NCI-H510A (cell line): ENCODE measurements around the gene SOX6.

Experiments
- DNase-seq: peaks from one replicate; lab custom pipeline; 2025; lab: John Stamatoyannopoulos, UW

SOX6 gene

GRCh38 chr11:16276251-16276650 lies 80.1 kb downstream of the SOX6 start:
- no peak for DNase-seq

- no peak for DNase-seq
Observed at GRCh38 chr11:16271258-16271657, 85.1 kb downstream of the SOX6 start.

GRCh38 chr11:16266021-16266420 lies 90.3 kb downstream of the SOX6 start:
- no peak for DNase-seq

- no peak for DNase-seq
Observed at GRCh38 chr11:16265022-16265421, 91.3 kb downstream of the SOX6 start.

- DNase-seq, result no peak
Observed at GRCh38 chr11:16262645-16262955, 93.7 kb downstream of the SOX6 start.

- no peak for DNase-seq
Observed at GRCh38 chr11:16261836-16262644, 94.3 kb downstream of the SOX6 start.

- no peak for DNase-seq
Observed at GRCh38 chr11:16252373-16252772, 104.0 kb downstream of the SOX6 start.

GRCh38 chr11:16248248-16248647 lies 108.1 kb downstream of the SOX6 start:
- no peak for DNase-seq

- no peak for DNase-seq
Observed at GRCh38 chr11:16242806-16243205, 113.5 kb downstream of the SOX6 start.

- DNase-seq, result no peak
Observed at GRCh38 chr11:16240687-16241086, 115.7 kb downstream of the SOX6 start.

- no peak for DNase-seq
Observed at GRCh38 chr11:16239141-16240105, 116.9 kb downstream of the SOX6 start.

GRCh38 chr11:16226245-16226644 lies 130.1 kb downstream of the SOX6 start:
- peak; percentile 13 for DNase-seq

- DNase-seq, result no peak
Observed at GRCh38 chr11:16225623-16226022, 130.7 kb downstream of the SOX6 start.

- no peak for DNase-seq
Observed at GRCh38 chr11:16223558-16223957, 132.8 kb downstream of the SOX6 start.

- no peak for DNase-seq
Observed at GRCh38 chr11:16217631-16218030, 138.7 kb downstream of the SOX6 start.

- no peak for DNase-seq
Observed at GRCh38 chr11:16216831-16217230, 139.5 kb downstream of the SOX6 start.

GRCh38 chr11:16215352-16215751 lies 141.0 kb downstream of the SOX6 start:
- no peak for DNase-seq

GRCh38 chr11:16211407-16211806 lies 144.9 kb downstream of the SOX6 start:
- no peak for DNase-seq

GRCh38 chr11:16204261-16204660 lies 152.1 kb downstream of the SOX6 start:
- DNase-seq, result no peak

GRCh38 chr11:16195651-16196050 lies 160.7 kb downstream of the SOX6 start:
- DNase-seq, result no peak

GRCh38 chr11:16194566-16194965 lies 161.8 kb downstream of the SOX6 start:
- DNase-seq, result no peak

- no peak for DNase-seq
Observed at GRCh38 chr11:16193897-16194381, 162.4 kb downstream of the SOX6 start.

GRCh38 chr11:16191868-16192240 lies 164.5 kb downstream of the SOX6 start:
- no peak for DNase-seq
